Stimulated activated CD4-positive, alpha-beta T cell treated with anti-CD3 and anti-CD28 coated beads, Interleukin-4, amount 100 ng/mL, for 4 hours (primary cell): Measurements from ENCODE around the gene SMCO2.
"Not testable (repeated sequence)": the region's sequence is repeated elsewhere in the genome, so short reads cannot be mapped to it uniquely, and the experiment has no call there.

Experiments used
- DNase-seq, 2 experiments: peaks; one replicate each; pipeline ENCODE4 v3.0.0-alpha.2; 2020

SMCO2 gene

GRCh38 chr12:27530157-27530922 lies 83.8 kb downstream of the SMCO2 start:
- no peak for DNase-seq

- DNase-seq, result no peak
Observed at GRCh38 chr12:27531896-27532295, 85.4 kb downstream of the SMCO2 start.

DNA sequence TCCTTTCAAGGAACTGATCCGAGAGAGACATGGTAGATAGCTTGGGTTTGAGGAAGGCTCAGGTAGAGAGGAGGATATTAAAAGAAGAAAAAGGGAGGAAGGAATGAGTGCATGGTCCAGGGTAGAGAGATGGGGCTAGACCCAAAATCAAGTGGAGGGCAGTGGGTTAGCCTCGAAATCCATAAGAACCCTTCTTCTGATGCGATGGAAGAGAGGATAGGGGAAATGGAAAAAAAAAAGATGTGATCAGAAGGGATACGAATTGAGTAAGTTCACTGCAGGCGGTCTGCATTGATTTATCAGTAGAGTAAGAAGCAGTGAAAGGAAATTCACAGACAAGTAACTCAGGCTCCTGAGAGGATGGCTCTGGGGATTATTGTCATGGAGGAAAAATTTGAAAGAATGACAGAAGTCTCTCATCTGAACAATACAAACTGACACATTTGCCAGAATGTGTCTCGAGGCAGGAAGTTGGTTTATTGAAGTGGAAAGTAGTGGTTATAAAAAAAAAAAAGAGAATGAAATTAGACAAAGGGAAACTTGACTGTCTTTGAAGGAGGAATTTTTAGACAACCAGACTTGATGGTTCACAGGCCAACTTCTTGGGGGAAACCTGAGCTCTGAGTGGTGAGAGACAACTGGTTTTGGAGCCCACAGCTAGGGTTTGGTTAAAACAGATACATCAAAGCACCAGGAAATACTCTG lies 87.7 kb downstream of the SMCO2 start:
- DNase-seq, result peak; percentile 4 to 24

DNA sequence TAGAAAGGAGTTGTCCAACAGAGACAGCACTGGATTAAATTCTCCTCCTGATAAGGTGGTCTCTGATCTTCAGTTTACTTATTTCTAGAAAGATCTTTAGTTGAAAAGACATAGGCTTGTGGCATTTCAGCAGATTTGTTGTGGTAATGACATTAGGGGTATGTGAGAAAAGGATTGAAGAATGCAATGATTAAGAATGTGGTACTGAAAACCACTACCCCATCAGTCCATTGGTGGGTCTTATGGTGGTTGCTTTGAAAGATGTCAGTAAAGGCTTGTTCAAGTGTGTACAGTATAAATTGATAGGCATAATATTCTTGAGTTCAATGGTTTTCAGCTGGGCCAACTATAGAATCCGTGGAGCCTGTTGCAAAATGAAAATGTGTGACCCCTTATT lies 88.2 kb downstream of the SMCO2 start:
- no peak for DNase-seq

- no peak for DNase-seq
Observed at GRCh38 chr12:27535318-27535717, 88.8 kb downstream of the SMCO2 start.

- no peak for DNase-seq
Observed at GRCh38 chr12:27537855-27538675, 91.5 kb downstream of the SMCO2 start.

- no peak for DNase-seq
Observed at GRCh38 chr12:27539191-27539631, 92.7 kb downstream of the SMCO2 start.

DNA sequence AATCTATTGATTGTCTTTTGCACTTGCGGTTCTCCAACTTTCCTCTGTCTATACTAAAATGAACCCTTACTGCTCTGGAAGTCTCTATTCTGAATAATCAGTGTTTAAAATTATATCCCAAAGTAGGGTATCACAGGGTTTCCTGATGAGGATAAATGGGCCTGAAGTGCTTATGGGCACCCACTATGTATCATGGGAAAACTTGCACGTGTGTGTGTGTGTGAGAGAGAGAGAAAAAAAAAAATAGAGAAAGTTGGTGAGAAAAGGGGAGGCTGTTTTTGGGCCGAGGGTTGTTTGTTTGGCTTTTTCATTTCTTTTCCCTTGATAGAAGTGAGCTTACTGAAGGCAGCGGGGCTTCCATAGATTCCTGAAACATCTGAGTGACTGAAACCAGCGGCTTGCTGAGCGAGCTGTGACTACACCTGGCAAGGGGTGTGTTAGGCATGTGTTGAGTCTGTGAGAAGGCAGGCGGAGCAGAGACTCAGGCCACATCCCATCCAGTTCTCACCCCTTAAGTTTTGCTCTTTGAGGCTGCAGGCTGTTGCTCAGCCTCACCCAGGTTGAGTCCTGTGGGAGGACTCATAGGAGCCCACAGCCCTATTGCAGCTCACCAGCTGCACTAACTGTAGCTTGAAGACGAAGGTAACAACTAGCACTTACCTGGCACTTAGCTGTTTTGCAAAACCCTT lies 94.6 kb downstream of the SMCO2 start:
- DNase-seq, result no peak

DNA sequence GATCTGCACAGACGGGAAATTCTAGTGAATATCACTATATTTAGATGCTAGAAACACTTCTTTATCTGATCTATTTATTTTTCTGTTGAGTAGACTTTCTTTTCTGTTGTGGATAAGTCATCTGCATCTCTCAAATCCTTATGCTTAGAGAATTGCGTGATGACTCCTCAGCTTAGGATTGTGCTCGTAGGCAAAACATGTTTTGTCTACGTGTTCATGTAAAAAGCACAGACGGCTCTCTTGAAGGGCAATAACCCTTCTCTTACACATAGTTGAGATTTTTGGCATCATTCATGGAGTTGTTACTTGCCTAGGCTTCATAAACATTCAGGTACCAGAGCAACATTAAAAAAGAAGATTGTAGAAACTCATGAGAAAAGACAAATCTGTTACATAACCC lies 96.1 kb downstream of the SMCO2 start:
- no peak for DNase-seq

DNA sequence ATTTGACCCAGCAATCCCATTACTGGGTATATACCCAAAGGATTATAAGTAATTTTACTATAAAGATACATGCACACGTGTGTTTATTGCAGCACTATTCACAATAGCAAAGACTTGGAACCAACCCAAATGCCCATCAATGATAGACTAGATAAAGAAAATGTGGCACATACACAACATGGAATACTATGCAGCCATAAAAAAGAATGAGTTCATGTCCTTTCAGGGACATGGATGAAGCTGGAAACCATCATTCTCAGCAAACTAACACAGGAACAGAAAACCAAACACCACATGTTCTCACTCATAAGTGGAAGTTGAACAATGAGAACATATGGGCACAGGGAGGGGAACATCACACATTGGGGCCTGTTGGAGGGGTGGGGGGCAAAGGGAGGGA lies 98.3 kb downstream of the SMCO2 start:
- not testable (repeated sequence) for DNase-seq

DNA sequence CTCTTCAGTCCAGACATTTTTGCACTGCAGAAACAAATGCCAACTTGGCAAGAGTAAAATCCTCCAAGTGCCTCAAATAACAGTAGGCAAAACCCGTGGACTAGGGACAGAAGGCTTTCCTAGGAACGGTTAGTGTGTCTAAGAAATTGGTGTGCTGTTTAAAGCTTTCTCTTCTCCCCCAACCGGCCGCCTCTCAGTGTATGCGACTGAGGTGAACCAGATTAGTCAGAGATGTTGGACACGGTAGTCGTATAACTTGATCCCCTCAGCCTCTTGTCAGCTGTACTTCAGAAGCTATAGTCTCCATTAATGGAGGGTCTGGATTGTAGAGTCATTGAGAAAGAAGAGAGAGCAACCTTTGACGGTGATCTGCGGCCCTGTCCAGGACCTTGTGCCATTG lies 99.1 kb downstream of the SMCO2 start:
- DNase-seq, result no peak

GRCh38 chr12:27547592-27547991 lies 101.1 kb downstream of the SMCO2 start:
- no peak for DNase-seq

GRCh38 chr12:27548301-27549199 lies 102.0 kb downstream of the SMCO2 start:
- no peak for DNase-seq

DNA sequence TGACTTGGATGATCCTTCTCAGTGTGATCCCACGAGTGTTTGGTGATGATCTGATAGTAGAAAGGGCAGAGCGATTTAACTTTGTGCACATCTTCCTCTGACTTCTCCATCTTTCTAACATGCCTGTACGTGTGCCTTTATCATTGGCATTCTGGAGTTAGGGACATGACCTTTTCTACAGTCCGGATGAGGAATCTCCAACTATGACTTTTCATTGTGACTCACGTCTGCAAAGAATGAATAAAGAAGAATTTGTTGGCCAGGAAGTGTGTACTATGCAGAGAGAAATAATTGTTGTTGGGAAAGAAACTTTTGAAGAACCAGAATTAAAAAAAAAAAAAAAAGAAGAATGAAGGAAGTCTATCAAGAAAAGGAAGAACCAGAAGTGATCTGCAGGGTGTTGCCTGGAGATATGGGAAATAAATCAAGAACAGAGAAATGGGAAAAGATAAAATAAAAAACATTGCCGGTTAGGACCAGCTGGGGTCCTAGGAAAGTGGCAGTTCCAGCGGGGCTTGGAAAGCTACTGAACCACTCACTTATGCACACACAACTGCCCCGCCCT lies 102.8 kb downstream of the SMCO2 start:
- no peak for DNase-seq

DNA sequence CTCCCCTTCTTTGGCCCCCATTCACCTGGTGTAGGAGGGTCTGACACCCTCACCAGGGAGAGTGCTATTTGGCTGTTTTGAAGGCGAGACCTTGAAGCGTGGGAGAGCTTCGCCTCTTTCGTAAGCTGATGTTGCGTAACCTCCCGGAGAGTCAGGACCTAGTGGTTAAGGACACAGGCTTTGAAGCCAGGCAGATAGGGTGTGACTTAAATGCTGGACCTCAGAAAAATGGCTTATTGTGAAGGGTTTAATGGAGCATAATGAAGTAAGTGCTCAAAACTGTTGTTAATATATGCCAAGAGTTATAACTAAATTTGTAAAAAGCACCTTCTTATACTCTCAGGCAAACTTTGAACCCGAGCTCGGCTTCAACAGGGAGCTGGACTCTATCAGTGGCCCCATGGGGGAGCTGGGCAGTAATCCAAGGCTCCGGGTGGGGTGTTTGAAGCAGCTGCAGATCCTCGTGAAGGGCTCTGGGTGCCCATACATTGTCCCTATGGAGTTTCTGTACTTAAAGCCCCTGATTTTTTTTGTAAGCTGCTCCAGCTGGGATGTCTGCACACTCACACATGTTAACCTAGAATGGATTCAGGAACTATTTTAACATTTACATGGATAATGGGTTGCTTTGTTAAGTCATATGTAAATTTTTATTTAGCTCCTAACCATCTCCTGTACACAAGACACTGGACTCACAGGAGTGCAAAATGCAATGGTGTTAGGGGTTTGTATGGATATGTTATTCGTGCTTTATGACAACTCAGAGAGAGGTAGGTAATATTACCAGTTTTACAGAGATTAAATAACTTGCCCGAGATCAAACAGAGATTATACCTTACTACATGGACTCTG lies 103.5 kb downstream of the SMCO2 start:
- no peak for DNase-seq

DNA sequence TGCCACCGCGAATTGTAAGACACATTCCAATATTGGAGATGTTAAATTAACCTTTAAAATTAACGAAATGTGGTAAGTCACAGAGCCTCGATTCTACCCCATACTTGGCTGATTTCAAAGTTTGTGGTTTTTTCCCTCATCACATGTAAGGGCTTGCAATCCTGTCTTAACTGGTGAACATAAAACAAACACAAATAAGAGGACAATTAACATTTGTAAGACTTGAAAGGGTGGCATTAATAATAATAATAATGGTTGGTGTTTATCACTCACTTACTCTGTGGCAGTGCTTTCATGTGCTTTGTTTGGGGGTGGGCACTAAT lies 104.1 kb downstream of the SMCO2 start:
- no peak for DNase-seq

- DNase-seq, result no peak
Observed at GRCh38 chr12:27551172-27551840, 104.8 kb downstream of the SMCO2 start.
